ENCODE measurements around the gene RBM20. TPM values are rescaled to one million over a fixed set of nuclear protein-coding genes. Genes with fewer than 3 reads are reported as not detected.
"Not testable (repeated sequence)": the region's sequence is repeated elsewhere in the genome, so short reads cannot be mapped to it uniquely, and the experiment has no call there.

Gene RBM20
- total and polyA plus RNA-seq, 10 of the 15 experiments (the other 5 are each of a cell fraction or from before 2014, with no cell fraction given) = 0.04 to 0.26 (median 0.15) TPM

DNA sequence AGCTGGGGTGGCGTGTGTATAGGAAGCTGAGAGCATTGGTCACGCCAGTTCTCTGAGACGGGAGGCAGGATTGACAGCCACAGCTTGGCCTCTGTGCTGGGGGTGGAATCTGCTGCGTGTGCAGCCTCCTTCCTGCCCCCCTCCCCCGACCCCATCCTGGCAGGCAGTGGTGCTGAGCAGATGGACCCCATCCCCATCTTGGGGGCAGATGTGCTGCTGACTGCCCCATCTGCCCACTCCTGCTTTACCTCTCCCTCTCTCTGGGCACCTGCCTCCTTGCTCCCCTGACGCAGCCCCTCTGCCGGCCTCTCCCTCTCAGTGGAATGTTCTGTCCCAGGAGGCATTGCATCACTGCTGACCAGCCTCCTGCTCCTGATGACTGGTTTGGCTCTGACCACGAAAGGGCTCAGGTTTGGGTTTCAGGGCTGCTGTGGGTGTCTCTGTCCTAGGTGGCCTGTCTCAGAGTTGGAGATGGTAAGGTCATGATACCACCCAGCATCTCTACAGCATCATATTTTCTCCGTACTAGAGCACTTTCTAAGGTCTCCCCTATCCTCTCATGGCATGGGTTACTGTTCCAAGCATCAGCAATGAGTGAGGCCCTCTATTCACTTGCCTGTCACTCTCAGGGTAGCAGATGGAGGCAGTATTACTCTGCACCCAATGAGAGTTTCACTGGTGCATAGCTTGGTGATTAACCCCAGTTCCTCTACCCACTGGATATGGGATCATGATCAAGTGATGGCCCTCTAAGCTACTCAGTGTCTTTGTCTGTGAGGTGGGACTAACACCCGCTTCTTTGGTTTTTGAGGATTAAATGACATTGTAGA, 81.9 kb downstream of the RBM20 start:
- H3K9me3 ChIP-seq (replicated peaks; ENCODE audit: control insufficient read depth, insufficient read depth, low read length) = no peaks in the 10 kb centered on the region
- no peaks in the 10 kb centered on the region for H4K20me1 ChIP-seq (ENCODE audit: control insufficient read depth, insufficient read depth)
- no peaks in the 10 kb centered on the region for H3K36me3 ChIP-seq (ENCODE audit: control insufficient read depth in 2 of 2, insufficient read depth in 2 of 2, low read length in 1 of 2)
- H3K27ac ChIP-seq (ENCODE audit: control insufficient read depth, insufficient read depth) = no peak overlapping the region
- no TSS peak for BruUV-seq (replicated peaks)
- SMC1A ChIA-PET (ENCODE audit: uncharacterized antibody, unreplicated experiment) = interaction anchor here (0.8 kb wide), 1 partner anchor 114 kb away, joined by 3 read pairs; no protein-coding TSS in a partner anchor
- FAIRE-seq (no peak), DNase-seq (ENCODE audit: low read depth, low spot score) (no peak), ATAC-seq (peak; percentile 41; the same call in 2 of the 3 replicates)
- CTCF ChIA-PET = no interaction called here
- RAD21 ChIA-PET (ENCODE audit: unreplicated experiment) = no interaction called here
- no peak overlapping the region for H3K4me2 ChIP-seq (ENCODE audit: control insufficient read depth, insufficient read depth)
- no peak overlapping the region for H2AFZ ChIP-seq (ENCODE audit: control insufficient read depth, low read depth, low read length)
- no peak for TF ChIP-seq RFX5 (IDR thresholded peaks at IDR 0.05; ENCODE audit: low read depth, low read length)
- peak; percentile 19; the same call in 1 of the 2 replicates for TF ChIP-seq PKNOX1 (IDR thresholded peaks at IDR 0.05)
- no peak for TF ChIP-seq IKZF2 (IDR thresholded peaks at IDR 0.05)
- TF ChIP-seq SUZ12 (IDR thresholded peaks at IDR 0.05; ENCODE audit: unreplicated experiment) = no peak
- intact Hi-C loops (cut with micrococcal nuclease; ENCODE audit: unreplicated experiment) = no loop called here
- no peak overlapping the region for H3K4me3 ChIP-seq
- no peak overlapping the region for H3K9ac ChIP-seq (ENCODE audit: control insufficient read depth, insufficient read depth, low read length)
- POLR2A ChIA-PET = no interaction called here
- H3K79me2 ChIP-seq (ENCODE audit: control insufficient read depth, insufficient read depth, low read length) = no peaks in the 10 kb centered on the region
- in situ Hi-C loops (cut with MboI) = loop anchor here (25.0 kb wide), 1 partner anchor 611 kb away; no protein-coding TSS in a partner anchor
- 83% methylated on average over 10 of the region's 10 CpGs for WGBS (ENCODE audit: insufficient coverage, insufficient replicate concordance, low lambda C conversion rate, missing lambda C conversion rate)
- H3K4me1 ChIP-seq (ENCODE audit: control insufficient read depth, insufficient read depth, low read length) = peaks cover 18% of the 10 kb centered on the region
- no peaks in the 10 kb centered on the region for H3K27me3 ChIP-seq (replicated peaks in 1 of 2; ENCODE audit: control insufficient read depth in 2 of 2, insufficient read depth in 2 of 2, low read length in 1 of 2)

- RAD21 ChIA-PET (ENCODE audit: unreplicated experiment); BruUV-seq (replicated peaks); H3K9me3 ChIP-seq (replicated peaks; ENCODE audit: control insufficient read depth, insufficient read depth, low read length); FAIRE-seq; DNase-seq (ENCODE audit: low read depth, low spot score); H3K79me2 ChIP-seq (ENCODE audit: control insufficient read depth, insufficient read depth, low read length); POLR2A ChIA-PET; SMC1A ChIA-PET (ENCODE audit: uncharacterized antibody, unreplicated experiment); CTCF ChIA-PET; H3K27ac ChIP-seq (ENCODE audit: control insufficient read depth, insufficient read depth); H3K36me3 ChIP-seq (ENCODE audit: control insufficient read depth in 2 of 2, insufficient read depth in 2 of 2, low read length in 1 of 2); H3K27me3 ChIP-seq (replicated peaks in 1 of 2; ENCODE audit: control insufficient read depth in 2 of 2, insufficient read depth in 2 of 2, low read length in 1 of 2); H3K4me3 ChIP-seq; H3K4me2 ChIP-seq (ENCODE audit: control insufficient read depth, insufficient read depth); ATAC-seq; H2AFZ ChIP-seq (ENCODE audit: control insufficient read depth, low read depth, low read length); H3K9ac ChIP-seq (ENCODE audit: control insufficient read depth, insufficient read depth, low read length); H4K20me1 ChIP-seq (ENCODE audit: control insufficient read depth, insufficient read depth); intact Hi-C loops (cut with micrococcal nuclease; ENCODE audit: unreplicated experiment): not testable (repeated sequence)
- in situ Hi-C loops (cut with MboI) = loop anchor here (25.0 kb wide), 1 partner anchor 610 kb away; no protein-coding TSS in a partner anchor
- WGBS (ENCODE audit: insufficient coverage, insufficient replicate concordance, low lambda C conversion rate, missing lambda C conversion rate) = 96% methylated on average over 2 of the region's 2 CpGs
- H3K4me1 ChIP-seq (ENCODE audit: control insufficient read depth, insufficient read depth, low read length) = peaks cover 18% of the 10 kb centered on the region
Measured at GRCh38 chr10:110727785-110728184, 83.6 kb downstream of the RBM20 start.

All from GM12878 (cell line).